Kidney tubule cell (primary cell): Measurements from ENCODE around the gene IGSF23.

Source experiments
- DNase-seq: peaks from one replicate; pipeline ENCODE4 v3.0.0-alpha.2; 2018; ENCODE audit warnings: low spot score

The IGSF23 gene

GRCh38 chr19:44641501-44642265 lies 28.3 kb downstream of the IGSF23 start:
- DNase-seq, result no peak

- DNase-seq, result no peak
Measured at GRCh38 chr19:44642377-44642776, 29.0 kb downstream of the IGSF23 start.

- peak; percentile 94 for DNase-seq
Measured at GRCh38 chr19:44643605-44644401, 30.4 kb downstream of the IGSF23 start, which contains the start of gene PVR. Gene PVR (plus strand): TSS chr19:44643910. CDS start chr19:44644097, 187 bp downstream.

- DNase-seq, result peak; percentile 82
Measured at GRCh38 chr19:44644402-44645016, 31.1 kb downstream of the IGSF23 start.

- DNase-seq, result peak; percentile 38
Measured at GRCh38 chr19:44645407-44646048, 32.2 kb downstream of the IGSF23 start.

GRCh38 chr19:44646049-44646416 lies 32.7 kb downstream of the IGSF23 start:
- no peak for DNase-seq

- DNase-seq, result no peak
Measured at GRCh38 chr19:44647144-44647543, 33.8 kb downstream of the IGSF23 start.

GRCh38 chr19:44648631-44649251 lies 35.4 kb downstream of the IGSF23 start:
- DNase-seq, result peak; percentile 96

GRCh38 chr19:44649578-44650145 lies 36.3 kb downstream of the IGSF23 start:
- no peak for DNase-seq

- DNase-seq, result no peak
Measured at GRCh38 chr19:44653343-44653742, 40.0 kb downstream of the IGSF23 start.

- DNase-seq, result peak; percentile 69
Measured at GRCh38 chr19:44653977-44654774, 40.8 kb downstream of the IGSF23 start.

GRCh38 chr19:44657211-44657921 lies 44.0 kb downstream of the IGSF23 start:
- peak; percentile 63 for DNase-seq

- no peak for DNase-seq
Measured at GRCh38 chr19:44658069-44658733, 44.8 kb downstream of the IGSF23 start.

GRCh38 chr19:44660081-44660480 lies 46.7 kb downstream of the IGSF23 start:
- peak; percentile 58 for DNase-seq

GRCh38 chr19:44661205-44661604 lies 47.8 kb downstream of the IGSF23 start:
- no peak for DNase-seq

- no peak for DNase-seq
Measured at GRCh38 chr19:44661904-44662303, 48.5 kb downstream of the IGSF23 start.

GRCh38 chr19:44662691-44663385 lies 49.5 kb downstream of the IGSF23 start:
- DNase-seq, result no peak

- no peak for DNase-seq
Measured at GRCh38 chr19:44663996-44664395, 50.6 kb downstream of the IGSF23 start.

GRCh38 chr19:44664976-44665375 lies 51.6 kb downstream of the IGSF23 start:
- no peak for DNase-seq
